Progenitor cell of endocrine pancreas (in vitro differentiated cells): ENCODE measurements around the gene CD40. TPM values are rescaled to one million over a fixed set of nuclear protein-coding genes. Genes with fewer than 3 reads are reported as not detected.

Experiments
- DNase-seq: peaks from one replicate; pipeline ENCODE4 v3.0.0; 2021; ENCODE audit warnings: low spot score; ENCODE audit not compliant: unreplicated experiment
- H3K27ac Mint-ChIP-seq: 2 replicates; pipeline ENCODE4 v1.8.0; 2021; ENCODE audit warnings: mild to moderate bottlenecking, moderate library complexity, mixed read lengths
- H3K27me3 Mint-ChIP-seq: 2 replicates; pipeline ENCODE4 v1.8.0; 2021; ENCODE audit warnings: mixed read lengths
- H3K36me3 Mint-ChIP-seq: 2 replicates; pipeline ENCODE4 v1.8.0; 2022; ENCODE audit warnings: mixed read lengths; ENCODE audit not compliant: insufficient read depth
- H3K4me1 Mint-ChIP-seq: 2 replicates; pipeline ENCODE4 v1.8.0; 2021; ENCODE audit warnings: low read depth, mixed read lengths
- H3K4me3 Mint-ChIP-seq: 2 replicates; pipeline ENCODE4 v1.8.0; 2021; ENCODE audit warnings: low read depth, mild to moderate bottlenecking, moderate library complexity, mixed read lengths
- H3K9me3 Mint-ChIP-seq: 2 replicates; pipeline ENCODE4 v1.8.0; 2021; ENCODE audit warnings: low read depth, mixed read lengths
- total RNA-seq: library from RNA; stranded (reverse); gene quantifications from 2 replicates; pipeline ENCODE4 v1.2.1, GENCODE V29; 2021
- TF ChIP-seq, protein P1 (sequence below): fragments of 200-600 bp; sonication (generic); IDR thresholded peaks from one replicate; pipeline ENCODE4 v1.5.0; 2021; ENCODE audit warnings: antibody characterized with exemption, mild to moderate bottlenecking; ENCODE audit not compliant: unreplicated experiment

CD40 gene
- total RNA-seq, 1 donor from 2014 or later, result 1.5 TPM

DNA sequence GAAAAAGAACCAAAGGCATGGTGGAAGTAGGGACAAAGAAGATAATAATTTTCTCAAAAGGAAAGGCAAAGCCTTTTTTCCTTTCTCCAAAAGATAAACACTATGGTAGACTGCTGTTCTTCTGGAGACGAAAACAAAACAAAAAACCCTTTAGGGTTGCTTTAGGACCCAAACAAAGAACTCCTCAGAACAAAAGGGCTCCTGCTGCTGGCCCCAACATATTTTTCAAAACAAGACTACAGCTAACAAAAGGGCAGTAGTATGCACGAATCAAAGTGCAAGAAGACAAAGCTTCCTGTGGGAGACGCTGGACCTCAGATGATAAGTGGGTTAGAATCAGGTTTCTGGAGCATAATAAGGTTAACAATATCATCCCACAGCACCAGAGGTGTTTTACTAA is 44.1 kb upstream of the CD40 start:
- DNase-seq, result no peak

DNA sequence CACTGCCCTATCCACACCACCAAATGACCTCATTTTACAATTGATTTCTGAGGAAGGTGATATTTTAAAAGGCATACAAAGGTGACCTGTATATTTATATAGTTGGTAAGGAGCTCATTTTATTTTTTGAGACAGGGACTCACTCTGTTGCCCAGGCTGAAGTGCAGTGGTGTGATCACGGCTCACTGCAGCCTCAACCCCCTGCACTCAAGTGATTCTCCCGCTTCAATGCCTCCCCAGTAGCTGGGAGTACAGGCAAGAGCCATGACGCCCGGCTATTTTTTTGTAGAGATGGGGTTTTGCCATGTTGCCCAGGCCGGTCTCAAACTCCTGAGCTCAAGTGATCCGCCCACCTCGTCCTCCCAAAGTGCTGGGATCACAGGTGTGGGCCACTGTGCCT is 41.3 kb upstream of the CD40 start:
- Mint-ChIP-seq H3K4me1 (peaks cover 15% of the 10 kb centered on the region), H3K36me3 (peaks cover 13% of the 10 kb centered on the region), H3K4me3 (no peak overlapping the region), H3K27ac (peak overlapping the region; percentile 59), H3K27me3 (no peaks in the 10 kb centered on the region), H3K9me3 (no peaks in the 10 kb centered on the region)
- TF ChIP-seq, protein P1, sequence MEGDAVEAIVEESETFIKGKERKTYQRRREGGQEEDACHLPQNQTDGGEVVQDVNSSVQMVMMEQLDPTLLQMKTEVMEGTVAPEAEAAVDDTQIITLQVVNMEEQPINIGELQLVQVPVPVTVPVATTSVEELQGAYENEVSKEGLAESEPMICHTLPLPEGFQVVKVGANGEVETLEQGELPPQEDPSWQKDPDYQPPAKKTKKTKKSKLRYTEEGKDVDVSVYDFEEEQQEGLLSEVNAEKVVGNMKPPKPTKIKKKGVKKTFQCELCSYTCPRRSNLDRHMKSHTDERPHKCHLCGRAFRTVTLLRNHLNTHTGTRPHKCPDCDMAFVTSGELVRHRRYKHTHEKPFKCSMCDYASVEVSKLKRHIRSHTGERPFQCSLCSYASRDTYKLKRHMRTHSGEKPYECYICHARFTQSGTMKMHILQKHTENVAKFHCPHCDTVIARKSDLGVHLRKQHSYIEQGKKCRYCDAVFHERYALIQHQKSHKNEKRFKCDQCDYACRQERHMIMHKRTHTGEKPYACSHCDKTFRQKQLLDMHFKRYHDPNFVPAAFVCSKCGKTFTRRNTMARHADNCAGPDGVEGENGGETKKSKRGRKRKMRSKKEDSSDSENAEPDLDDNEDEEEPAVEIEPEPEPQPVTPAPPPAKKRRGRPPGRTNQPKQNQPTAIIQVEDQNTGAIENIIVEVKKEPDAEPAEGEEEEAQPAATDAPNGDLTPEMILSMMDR, result no peak
- no peak for DNase-seq

More for the DNA sequence above, 44.1 kb upstream of the CD40 start:
- no peak overlapping the region for H3K27ac Mint-ChIP-seq
- TF ChIP-seq, protein P1, result no peak
- H3K9me3 Mint-ChIP-seq, result no peaks in the 10 kb centered on the region
- no peaks in the 10 kb centered on the region for H3K27me3 Mint-ChIP-seq
- peaks cover 14% of the 10 kb centered on the region for H3K36me3 Mint-ChIP-seq
- peaks cover 13% of the 10 kb centered on the region for H3K4me1 Mint-ChIP-seq
- no peak overlapping the region for H3K4me3 Mint-ChIP-seq

DNA sequence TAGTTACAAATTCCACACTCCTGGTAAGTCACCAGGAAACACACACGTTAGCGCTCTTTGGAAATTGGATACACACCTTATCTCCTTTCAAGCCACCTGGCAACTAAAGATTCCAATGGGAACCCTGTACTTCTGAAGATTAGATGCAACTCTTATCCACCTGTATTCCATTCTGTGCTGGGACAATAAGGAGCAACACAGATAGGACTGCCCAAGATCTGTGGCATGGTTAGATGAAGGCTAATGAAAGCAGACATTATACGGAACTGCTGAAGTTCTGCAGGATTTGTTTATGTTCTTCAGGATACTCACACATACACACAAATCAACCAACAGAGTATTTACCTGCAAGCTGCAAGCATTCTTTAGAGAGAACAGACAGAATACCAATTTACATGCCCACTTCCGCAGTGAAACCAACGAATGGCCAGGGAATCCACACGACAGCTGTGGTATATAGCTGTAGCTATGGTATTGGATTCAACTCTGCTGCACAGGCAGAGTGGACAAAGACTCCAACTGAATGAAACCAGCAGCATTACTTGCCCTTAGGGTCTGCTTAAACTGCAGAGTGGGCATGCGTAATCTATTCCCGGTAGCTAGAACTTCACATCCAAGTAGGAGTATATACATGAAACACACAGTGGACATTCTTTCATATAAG is 40.3 kb upstream of the CD40 start:
- H3K27me3 Mint-ChIP-seq, result no peaks in the 10 kb centered on the region
- H3K27ac Mint-ChIP-seq, result no peak overlapping the region
- TF ChIP-seq, protein P1, result no peak
- H3K9me3 Mint-ChIP-seq, result no peaks in the 10 kb centered on the region
- DNase-seq, result no peak
- peaks cover 13% of the 10 kb centered on the region for H3K36me3 Mint-ChIP-seq
- peaks cover 15% of the 10 kb centered on the region for H3K4me1 Mint-ChIP-seq
- H3K4me3 Mint-ChIP-seq, result no peak overlapping the region

DNA sequence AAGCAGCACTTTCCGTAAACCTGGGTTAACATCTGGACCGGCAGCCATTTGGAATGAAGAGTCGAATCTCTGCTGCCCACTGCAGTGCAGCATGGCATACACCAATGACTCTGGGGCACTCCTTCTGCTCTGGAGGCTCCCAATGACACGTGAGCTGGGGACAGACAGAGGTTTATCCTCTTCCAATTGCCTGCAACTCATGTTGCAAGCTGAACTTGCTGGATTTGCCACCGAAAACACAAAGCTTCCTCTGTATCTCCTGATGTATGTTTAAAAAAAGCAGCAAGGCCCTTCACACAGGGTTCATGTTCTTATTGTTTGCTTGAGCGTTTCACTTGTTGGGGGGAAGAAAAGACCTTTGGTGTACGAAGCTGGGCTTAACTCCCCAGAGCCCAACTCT is 39.2 kb upstream of the CD40 start:
- Mint-ChIP-seq H3K4me3 (no peak overlapping the region), H3K9me3 (no peaks in the 10 kb centered on the region), H3K36me3 (peaks cover 11% of the 10 kb centered on the region), H3K4me1 (peaks cover 18% of the 10 kb centered on the region), H3K27me3 (no peaks in the 10 kb centered on the region), H3K27ac (no peak overlapping the region)
- no peak for DNase-seq
- TF ChIP-seq, protein P1, result no peak

DNA sequence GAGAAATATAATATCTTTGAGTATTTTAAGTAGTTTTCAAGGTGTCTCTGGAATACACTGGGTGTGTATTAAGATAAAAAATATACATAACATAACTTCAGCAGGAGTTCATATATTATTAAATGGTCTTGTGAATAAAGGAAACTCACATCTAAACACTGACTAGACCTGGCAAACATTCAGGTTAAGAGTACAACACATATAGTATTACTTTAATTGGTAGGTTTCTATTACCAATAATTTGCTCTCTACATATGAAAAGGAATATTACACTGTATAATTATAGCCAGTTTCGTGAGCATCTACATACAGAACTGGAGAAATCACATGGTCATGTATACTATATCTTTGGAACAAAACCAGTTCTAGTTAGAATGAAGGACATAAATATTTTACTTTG is 37.0 kb upstream of the CD40 start:
- Mint-ChIP-seq H3K9me3 (no peaks in the 10 kb centered on the region), H3K27ac (no peak overlapping the region), H3K4me1 (peaks cover 26% of the 10 kb centered on the region), H3K27me3 (no peaks in the 10 kb centered on the region), H3K4me3 (no peak overlapping the region), H3K36me3 (peaks cover 6% of the 10 kb centered on the region)
- DNase-seq, result no peak
- TF ChIP-seq, protein P1, result no peak
